ENCODE measurements around the gene AIFM3. TPM values are rescaled to one million over a fixed set of nuclear protein-coding genes. Genes with fewer than 3 reads are reported as not detected.

AIFM3 gene
- total RNA-seq, 2 donors from 2014 or later: 76.9 to 156 TPM

- TF ChIP-seq CTCF (IDR thresholded peaks at IDR 0.05): no peak
- no peak for DNase-seq
- intact Hi-C loops (cut with DNase I): loop anchor here (10.0 kb wide), 1 partner anchor 89 kb away; no protein-coding TSS in a partner anchor
- Histone ChIP-seq H3K4me1 (peaks cover 9% of the 10 kb centered on the region), H3K4me3 (no peak overlapping the region), H3K9me3 (no peaks in the 10 kb centered on the region), H3K9ac (ENCODE audit: low read depth in 2 of 2, low read length in 2 of 2) (peak overlapping the region in 1 of 2 donors; percentile 49), H3K36me3 (no peaks in the 10 kb centered on the region), H3K27ac (no peak overlapping the region), H3K27me3 (no peaks in the 10 kb centered on the region)
These were observed 3.6 kb upstream of the AIFM3 start for GRCh38 chr22:20963201-20964052.

DNA sequence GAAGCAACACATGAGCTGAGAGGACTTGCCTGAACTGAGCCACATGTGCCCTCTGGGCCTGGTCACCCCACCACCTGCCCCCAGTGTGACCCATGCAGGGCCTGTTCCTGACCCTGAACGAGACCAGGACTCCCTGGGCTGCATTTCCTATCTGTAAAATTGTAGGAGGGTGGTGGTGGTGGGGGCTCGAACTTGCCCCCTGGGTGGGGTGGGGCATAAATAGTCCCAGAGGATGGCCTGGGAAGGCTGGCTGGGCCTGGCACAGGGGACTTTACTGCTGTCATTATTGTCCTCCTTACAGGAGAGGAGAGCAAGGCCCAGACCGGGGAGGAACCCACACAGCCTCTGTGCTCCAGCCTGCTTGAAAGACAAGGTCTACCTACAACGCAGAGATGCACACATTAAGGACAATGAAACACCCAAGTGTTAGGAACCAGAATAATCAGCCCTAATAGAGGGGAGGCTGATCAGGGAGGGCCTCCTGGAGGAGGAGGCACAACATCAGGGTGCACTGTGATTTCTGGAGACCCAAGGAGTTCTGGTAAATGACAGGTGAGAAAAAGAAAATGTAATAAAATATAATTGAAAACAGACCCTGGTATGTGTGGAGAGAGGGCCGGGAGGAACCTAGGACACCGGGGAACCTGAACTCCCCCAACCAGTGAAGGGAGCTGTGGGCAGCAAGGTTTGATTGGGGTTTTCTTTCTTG is 2.8 kb upstream of the AIFM3 start:
- Histone ChIP-seq H3K9me3 (no peaks in the 10 kb centered on the region), H3K4me3 (peak overlapping the region; percentile 50), H3K36me3 (no peaks in the 10 kb centered on the region), H3K27ac (no peak overlapping the region), H3K9ac (ENCODE audit: low read depth in 2 of 2, low read length in 2 of 2) (peak overlapping the region; percentile 49 to 66), H3K4me1 (peaks cover 3% of the 10 kb centered on the region), H3K27me3 (no peaks in the 10 kb centered on the region)
- intact Hi-C loops (cut with DNase I): loop anchor here (10.0 kb wide), 1 partner anchor 89 kb away; no protein-coding TSS in a partner anchor
- DNase-seq: no peak
- no peak for TF ChIP-seq CTCF (IDR thresholded peaks at IDR 0.05)

GRCh38 chr22:20964799-20965103 is 2.3 kb upstream of the AIFM3 start:
- Histone ChIP-seq H3K9ac (ENCODE audit: low read depth in 2 of 2, low read length in 2 of 2) (peak overlapping the region; percentile 49 to 66), H3K27ac (no peak overlapping the region), H3K4me1 (peaks cover 3% of the 10 kb centered on the region), H3K27me3 (no peaks in the 10 kb centered on the region), H3K4me3 (peak overlapping the region; percentile 50), H3K36me3 (no peaks in the 10 kb centered on the region), H3K9me3 (no peaks in the 10 kb centered on the region)
- TF ChIP-seq CTCF (IDR thresholded peaks at IDR 0.05): no peak
- intact Hi-C loops (cut with DNase I): loop anchor here (10.0 kb wide), 1 partner anchor 90 kb away; no protein-coding TSS in a partner anchor
- no peak for DNase-seq

DNA sequence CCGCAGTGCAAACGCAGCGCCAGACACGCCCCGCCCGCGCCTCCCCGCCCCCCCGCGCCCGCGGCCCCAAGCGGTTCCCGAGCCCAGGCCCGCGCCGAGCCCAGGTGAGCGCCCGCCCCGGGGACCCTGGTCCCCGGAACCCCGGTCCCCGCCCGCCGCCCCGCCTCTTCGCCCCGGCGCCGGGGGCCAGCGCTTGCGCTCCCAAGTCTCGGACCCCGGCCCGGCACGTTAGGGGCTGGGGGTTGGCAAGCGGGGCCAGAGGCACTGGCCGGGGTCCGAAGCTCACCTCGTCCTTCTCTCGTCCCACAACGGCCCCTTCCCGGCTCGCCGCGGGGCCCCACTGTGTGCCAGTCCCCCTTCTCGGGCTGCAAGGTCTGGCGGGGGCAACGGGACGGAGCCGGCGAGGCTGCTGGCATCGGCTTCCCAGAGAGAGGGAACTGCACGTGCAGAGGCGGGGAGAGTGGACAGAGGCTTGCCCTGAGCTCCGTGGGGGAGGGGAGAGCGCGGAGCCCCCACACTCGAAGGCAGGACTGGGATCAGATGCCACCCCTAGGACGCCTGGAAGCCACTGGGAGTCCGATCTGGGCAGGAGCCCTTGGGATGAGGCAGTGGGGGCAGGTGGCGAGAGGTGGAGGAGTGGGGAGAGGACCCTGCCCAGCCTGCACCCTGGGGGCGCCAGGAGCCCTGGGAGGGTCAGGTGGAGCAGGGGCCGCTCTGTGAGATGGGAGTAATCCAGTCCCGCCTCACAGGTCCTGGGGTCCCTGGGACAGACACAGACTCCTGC is 1.8 kb upstream of the AIFM3 start:
- intact Hi-C loops (cut with DNase I): loop anchor here (10.0 kb wide), 1 partner anchor 90 kb away; no protein-coding TSS in a partner anchor
- H3K27ac ChIP-seq: peak overlapping the region; percentile 87

More for the DNA sequence above, 1.8 kb upstream of the AIFM3 start:
- Histone ChIP-seq H3K4me3 (peak overlapping the region; percentile 50), H3K27me3 (no peaks in the 10 kb centered on the region), H3K4me1 (peaks cover 3% of the 10 kb centered on the region), H3K9me3 (no peaks in the 10 kb centered on the region), H3K9ac (ENCODE audit: low read depth in 2 of 2, low read length in 2 of 2) (peak overlapping the region; percentile 88), H3K36me3 (no peaks in the 10 kb centered on the region)
- peak; percentile 55 for DNase-seq
- no peak for TF ChIP-seq CTCF (IDR thresholded peaks at IDR 0.05)
